Neuronal stem cell (in vitro differentiated cells): ENCODE results near the gene ITPR1.

ENCODE experiments used
- DNase-seq: peaks from one replicate; pipeline ENCODE4 v3.0.0-alpha.2; 2013; ENCODE audit warnings: low spot score
- H2AFZ ChIP-seq: one replicate; pipeline ENCODE4 v1.6.1; 2013; ENCODE audit warnings: mild to moderate bottlenecking, low read length, inconsistent platforms
- H2AK5ac ChIP-seq: 2 replicates; pipeline ENCODE4 v1.6.1; 2013; ENCODE audit warnings: low read depth, mild to moderate bottlenecking, inconsistent platforms, low read length, moderate library complexity, mixed read lengths
- H2BK120ac ChIP-seq: 2 replicates; pipeline ENCODE4 v1.6.1; 2013; ENCODE audit warnings: low read depth, mild to moderate bottlenecking, inconsistent platforms, low read length, moderate library complexity, mixed read lengths
- H2BK12ac ChIP-seq: one replicate; pipeline ENCODE4 v1.6.1; 2013; ENCODE audit warnings: low read length, inconsistent platforms
- H2BK15ac ChIP-seq: 2 replicates; pipeline ENCODE4 v1.6.1; 2013; ENCODE audit warnings: mild to moderate bottlenecking, low read length, inconsistent platforms, mixed read lengths
- H2BK5ac ChIP-seq: one replicate; pipeline ENCODE4 v1.6.1; 2013; ENCODE audit warnings: inconsistent platforms, mild to moderate bottlenecking, low read length, moderate library complexity
- H3K14ac ChIP-seq: one replicate; pipeline ENCODE4 v1.6.1; 2013; ENCODE audit warnings: low read length, inconsistent platforms
- H3K18ac ChIP-seq: 2 replicates; pipeline ENCODE4 v1.6.1; 2013; ENCODE audit warnings: low read length, inconsistent platforms
- H3K23ac ChIP-seq: 2 replicates; pipeline ENCODE4 v1.6.1; 2013; ENCODE audit warnings: low read depth, mild to moderate bottlenecking, mixed read lengths, low read length, inconsistent platforms; ENCODE audit not compliant: poor library complexity
- H3K27ac ChIP-seq: replicated peaks from 3 replicates; pipeline ENCODE4 v1.5.1; 2013; ENCODE audit warnings: low read length, inconsistent platforms
- H3K27me3 ChIP-seq, 3 experiments: 2 replicates each; pipeline ENCODE4 v1.6.1; 2013; ENCODE audit warnings: low read length in 3 of 3, mild to moderate bottlenecking in 2 of 3, inconsistent platforms in 1 of 3, low read depth in 1 of 3, mixed read lengths in 1 of 3, moderate library complexity in 1 of 3; ENCODE audit not compliant: control insufficient read depth in 3 of 3, insufficient read depth in 3 of 3
- H3K36me3 ChIP-seq, 2 donors: replicated peaks in 1 of 2; 2 replicates each; pipeline ENCODE4 v1.6.1; 2013; ENCODE audit warnings: low read length in 2 of 2; ENCODE audit not compliant: control insufficient read depth in 2 of 2, insufficient read depth in 2 of 2
- H3K4ac ChIP-seq: 2 replicates; pipeline ENCODE4 v1.6.1; 2013; ENCODE audit warnings: inconsistent platforms, mild to moderate bottlenecking, low read length, moderate library complexity
- H3K4me1 ChIP-seq, 2 donors: 1 replicate in 1 of 2; 2 replicates in 1 of 2; pipeline ENCODE4 v1.6.1; 2013; ENCODE audit warnings: low read length in 2 of 2, low read depth in 1 of 2; ENCODE audit not compliant: control insufficient read depth in 2 of 2, insufficient read depth in 1 of 2
- H3K4me2 ChIP-seq: one replicate; pipeline ENCODE4 v1.6.1; 2013; ENCODE audit warnings: mild to moderate bottlenecking, low read length, inconsistent platforms; ENCODE audit not compliant: insufficient read depth, poor library complexity, severe bottlenecking
- H3K4me3 ChIP-seq, 2 donors: 2 replicates each; pipeline ENCODE4 v1.5.1; 2013; ENCODE audit warnings: low read length in 2 of 2, mild to moderate bottlenecking in 2 of 2, inconsistent platforms in 1 of 2, moderate library complexity in 1 of 2
- H3K79me1 ChIP-seq: one replicate; pipeline ENCODE4 v1.6.1; 2013; ENCODE audit warnings: low read depth, mild to moderate bottlenecking, inconsistent platforms, low read length, moderate library complexity
- H3K9ac ChIP-seq: one replicate; pipeline ENCODE4 v1.6.1; 2013; ENCODE audit warnings: mild to moderate bottlenecking, low read depth, low read length, inconsistent platforms; ENCODE audit not compliant: poor library complexity
- H3K9me3 ChIP-seq, 2 donors: replicated peaks in 1 of 2; 2 replicates each; pipeline versions ENCODE3 to v1.6.1; 2013; ENCODE audit warnings: low read length in 2 of 2, mild to moderate bottlenecking in 2 of 2, inconsistent platforms in 1 of 2, low read depth in 1 of 2, mixed read lengths in 1 of 2, moderate library complexity in 1 of 2; ENCODE audit not compliant: control insufficient read depth in 2 of 2, insufficient read depth in 1 of 2
- H4K8ac ChIP-seq: one replicate; pipeline ENCODE4 v1.6.1; 2013; ENCODE audit warnings: low read depth, mild to moderate bottlenecking, inconsistent platforms, low read length, moderate library complexity
- H4K91ac ChIP-seq: one replicate; pipeline ENCODE4 v1.6.1; 2013; ENCODE audit warnings: low read length, low read depth, mild to moderate bottlenecking, inconsistent platforms; ENCODE audit not compliant: poor library complexity
- WGBS, 2 donors: extraction: QIAGEN DNeasy Blood & Tissue Kit; methylation state at CpG; one replicate each; pipeline ENCODE4 v1.1.7; 2013; ENCODE audit warnings: missing lambda C conversion rate in 2 of 2, mixed read lengths in 1 of 2; ENCODE audit not compliant: insufficient read length in 2 of 2, insufficient replicate concordance in 1 of 2; ENCODE audit errors: extremely low coverage in 2 of 2; 5-methylcytosine and 5-hydroxymethylcytosine counted together

The ITPR1 gene

GRCh38 chr3:4507024-4507596 lies 14.0 kb downstream of the ITPR1 start:
- H2BK12ac ChIP-seq, result no peak overlapping the region
- no peak overlapping the region for H3K4me2 ChIP-seq
- H2BK15ac ChIP-seq, result no peak overlapping the region
- no peak overlapping the region for H4K8ac ChIP-seq
- H3K9me3 ChIP-seq, result peaks cover 0 to 1% of the 10 kb centered on the region in 2 donors
- no peak overlapping the region for H2BK120ac ChIP-seq
- no peak overlapping the region for H3K18ac ChIP-seq
- no CpG with 5 or more reads among the region's 5 CpGs for WGBS, 2 donors
- no peak for DNase-seq
- no peak overlapping the region for H2AFZ ChIP-seq
- no peak overlapping the region for H2AK5ac ChIP-seq
- H3K14ac ChIP-seq, result no peak overlapping the region
- H4K91ac ChIP-seq, result no peak overlapping the region
- no peak overlapping the region for H3K23ac ChIP-seq
- no peak overlapping the region for H2BK5ac ChIP-seq
- H3K27me3 ChIP-seq, result no peaks in the 10 kb centered on the region
- H3K4ac ChIP-seq, result no peak overlapping the region
- H3K4me1 ChIP-seq, result peaks cover 0 to 8% of the 10 kb centered on the region in 2 donors
- H3K27ac ChIP-seq, result no peak overlapping the region
- H3K79me1 ChIP-seq, result no peaks in the 10 kb centered on the region
- no peak overlapping the region for H3K9ac ChIP-seq
- H3K4me3 ChIP-seq, result no peak overlapping the region
- H3K36me3 ChIP-seq, result no peaks in the 10 kb centered on the region

GRCh38 chr3:4508048-4508981 lies 15.2 kb downstream of the ITPR1 start:
- H3K4me1 ChIP-seq, result peaks cover 0 to 8% of the 10 kb centered on the region in 2 donors
- no peak overlapping the region for H2BK15ac ChIP-seq
- no peaks in the 10 kb centered on the region for H3K27me3 ChIP-seq
- no peak overlapping the region for H2AK5ac ChIP-seq
- no peak overlapping the region for H4K91ac ChIP-seq
- H3K4ac ChIP-seq, result no peak overlapping the region
- no peak overlapping the region for H3K9ac ChIP-seq
- no peak overlapping the region for H3K23ac ChIP-seq
- no CpG with 5 or more reads among the region's 8 CpGs for WGBS, 2 donors
- no peaks in the 10 kb centered on the region for H3K36me3 ChIP-seq
- no peak for DNase-seq
- H3K14ac ChIP-seq, result no peak overlapping the region
- H3K79me1 ChIP-seq, result no peaks in the 10 kb centered on the region
- H2BK12ac ChIP-seq, result no peak overlapping the region
- H3K4me2 ChIP-seq, result no peak overlapping the region
- H2BK120ac ChIP-seq, result no peak overlapping the region
- no peak overlapping the region for H3K4me3 ChIP-seq
- H3K18ac ChIP-seq, result no peak overlapping the region
- H2AFZ ChIP-seq, result no peak overlapping the region
- H3K9me3 ChIP-seq, result peaks cover 0 to 1% of the 10 kb centered on the region in 2 donors
- H2BK5ac ChIP-seq, result no peak overlapping the region
- H4K8ac ChIP-seq, result no peak overlapping the region
- no peak overlapping the region for H3K27ac ChIP-seq

- no peak overlapping the region for H2AK5ac ChIP-seq
- H3K14ac ChIP-seq, result no peak overlapping the region
- no peak overlapping the region for H3K9ac ChIP-seq
- no peak overlapping the region for H2BK120ac ChIP-seq
- peaks cover 0 to 1% of the 10 kb centered on the region in 2 donors for H3K9me3 ChIP-seq
- H3K79me1 ChIP-seq, result no peaks in the 10 kb centered on the region
- no peak overlapping the region for H3K4ac ChIP-seq
- H3K23ac ChIP-seq, result no peak overlapping the region
- no peak overlapping the region for H2BK15ac ChIP-seq
- H3K27me3 ChIP-seq, result no peaks in the 10 kb centered on the region
- H4K8ac ChIP-seq, result no peak overlapping the region
- DNase-seq, result no peak
- H3K4me1 ChIP-seq, result peaks cover 0 to 8% of the 10 kb centered on the region in 2 donors
- no peaks in the 10 kb centered on the region for H3K36me3 ChIP-seq
- no peak overlapping the region for H3K4me2 ChIP-seq
- no peak overlapping the region for H2BK12ac ChIP-seq
- H3K18ac ChIP-seq, result no peak overlapping the region
- no peak overlapping the region for H3K4me3 ChIP-seq
- H3K27ac ChIP-seq, result no peak overlapping the region
- no peak overlapping the region for H2BK5ac ChIP-seq
- H2AFZ ChIP-seq, result no peak overlapping the region
- H4K91ac ChIP-seq, result no peak overlapping the region
Measured at GRCh38 chr3:4509043-4509442, 15.9 kb downstream of the ITPR1 start.

- Histone ChIP-seq H3K14ac (no peak overlapping the region), H3K23ac (no peak overlapping the region), H2BK5ac (no peak overlapping the region), H3K4me2 (no peak overlapping the region), H3K4ac (no peak overlapping the region), H2AK5ac (no peak overlapping the region), H2BK15ac (no peak overlapping the region), H3K79me1 (no peaks in the 10 kb centered on the region), H3K18ac (no peak overlapping the region), H2BK12ac (no peak overlapping the region), H3K4me3 (no peak overlapping the region), H3K27me3 (no peaks in the 10 kb centered on the region), H3K36me3 (no peaks in the 10 kb centered on the region), H2BK120ac (no peak overlapping the region), H3K27ac (no peak overlapping the region), H4K8ac (no peak overlapping the region), H3K9ac (no peak overlapping the region), H3K9me3 (peaks cover 0 to 1% of the 10 kb centered on the region in 2 donors), H4K91ac (no peak overlapping the region), H2AFZ (no peak overlapping the region), H3K4me1 (peaks cover 0 to 6% of the 10 kb centered on the region in 2 donors)
- no peak for DNase-seq
- no CpG with 5 or more reads among the region's 5 CpGs for whole genome bisulfite sequencing, 2 donors
Measured at GRCh38 chr3:4509983-4510755, 17.0 kb downstream of the ITPR1 start.
